GM10847 (cell line): ENCODE measurements around the gene INPP4A.

Experiments
- POLR2A ChIP-seq: IDR thresholded peaks from 2 replicates; pipeline ENCODE4 v1.6.1; 2011; ENCODE audit not compliant: insufficient read length; ENCODE audit errors: extremely low read depth

INPP4A gene

GRCh38 chr2:98578231-98578630 lies 133.6 kb downstream of the INPP4A start:
- no peak for TF ChIP-seq POLR2A

DNA sequence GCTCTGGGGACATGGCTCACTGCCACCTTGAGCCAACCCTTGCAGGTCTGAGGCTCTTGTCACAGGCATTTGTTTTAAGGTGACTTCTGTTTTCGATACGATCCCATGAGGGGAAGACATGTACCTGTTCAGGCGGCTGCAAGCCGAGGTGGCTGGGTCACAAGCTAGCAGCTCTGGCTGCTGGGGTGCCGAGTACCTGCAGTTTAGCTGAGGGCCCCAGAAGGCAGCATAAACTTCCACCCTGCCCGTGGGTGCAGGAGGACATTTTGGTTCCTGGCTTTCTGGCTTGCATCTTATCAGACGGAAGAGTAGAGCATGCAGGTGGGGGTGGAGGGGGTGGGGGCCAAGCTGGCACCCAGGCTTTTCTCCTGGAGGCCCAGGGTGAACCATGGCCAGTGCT lies 135.3 kb downstream of the INPP4A start:
- TF ChIP-seq POLR2A = no peak

DNA sequence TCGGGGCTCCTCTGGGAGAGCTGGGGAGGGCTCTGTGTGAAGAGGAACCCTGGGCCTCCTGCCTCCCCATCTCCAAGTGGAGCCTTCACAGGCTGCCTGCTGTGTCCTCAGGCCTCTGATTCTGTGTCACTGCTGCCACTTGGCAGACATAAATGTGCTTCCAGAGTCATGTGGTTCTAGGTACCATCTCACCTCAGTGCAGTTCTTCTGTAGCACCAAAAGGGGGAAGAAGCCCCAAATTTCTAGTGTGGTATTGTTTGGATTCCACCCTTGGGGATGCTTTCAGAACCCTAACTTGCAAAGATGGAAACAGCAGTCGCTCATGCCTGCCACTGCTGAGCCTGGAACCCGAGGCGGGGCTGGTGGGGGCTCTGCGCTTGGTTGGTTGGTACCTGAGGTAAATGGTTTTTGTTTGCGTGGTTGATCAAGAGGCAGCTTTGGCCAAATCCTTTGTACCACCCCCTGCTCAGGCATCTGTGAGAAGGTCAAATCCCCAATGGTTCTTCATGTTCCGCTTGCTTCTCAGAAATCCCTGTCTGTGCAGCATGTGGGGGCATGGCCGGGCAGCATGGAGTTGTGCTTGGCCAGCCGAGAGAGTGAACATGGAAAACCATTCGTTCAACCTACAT lies 136.1 kb downstream of the INPP4A start:
- TF ChIP-seq POLR2A = no peak

GRCh38 chr2:98582523-98582922 lies 137.9 kb downstream of the INPP4A start:
- no peak for TF ChIP-seq POLR2A

DNA sequence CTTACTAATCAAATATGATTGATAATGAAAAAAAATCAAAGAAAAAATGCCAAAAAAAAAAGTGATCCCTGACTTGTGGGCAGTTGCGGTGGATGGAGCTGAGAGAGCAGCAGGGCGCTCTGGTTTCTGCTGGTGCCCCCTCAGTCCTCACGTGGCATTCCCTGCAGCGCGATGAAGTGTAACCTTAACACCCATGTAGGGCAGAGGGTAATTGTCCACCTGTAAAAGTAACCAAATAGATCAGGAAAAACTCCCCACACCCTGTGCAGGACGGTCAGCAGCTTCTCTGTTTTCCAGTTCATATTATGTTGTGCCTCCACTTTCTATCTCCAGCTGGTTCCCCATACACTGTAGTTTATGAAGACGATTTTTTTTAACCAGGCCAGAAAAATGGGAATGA lies 138.6 kb downstream of the INPP4A start:
- TF ChIP-seq POLR2A = no peak

- no peak for TF ChIP-seq POLR2A
Observed at GRCh38 chr2:98583816-98584618, 139.4 kb downstream of the INPP4A start.

- no peak for TF ChIP-seq POLR2A
Observed at GRCh38 chr2:98585386-98585785, 140.7 kb downstream of the INPP4A start.

DNA sequence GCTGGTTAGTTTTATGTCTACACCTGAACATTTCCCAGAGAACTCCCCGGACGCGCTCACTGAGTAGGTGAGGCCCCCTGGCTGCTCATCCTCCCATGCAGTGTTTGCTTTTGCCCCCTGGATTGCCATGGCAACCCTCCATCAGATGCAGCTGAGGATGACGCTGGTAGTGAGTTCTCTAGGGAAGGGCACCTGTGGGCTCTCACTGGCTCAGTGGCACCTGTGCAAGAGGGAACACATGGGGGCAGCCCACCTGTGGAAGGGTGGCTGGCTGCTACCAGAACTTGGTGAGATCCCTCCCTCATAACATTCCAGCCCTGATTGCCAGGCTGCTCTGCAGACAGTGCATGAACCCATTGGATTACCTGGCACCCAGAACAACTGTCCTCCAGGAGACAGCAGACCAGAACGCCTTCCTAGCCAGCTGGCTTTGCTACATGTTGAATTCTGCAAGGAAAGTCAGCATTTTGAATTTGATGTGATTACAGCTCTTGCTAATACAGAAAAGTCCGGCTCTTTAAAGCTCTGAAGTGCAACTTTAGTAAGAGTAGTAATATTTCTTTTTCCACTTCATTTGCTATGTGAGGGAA lies 142.0 kb downstream of the INPP4A start:
- TF ChIP-seq POLR2A = no peak

- no peak for TF ChIP-seq POLR2A
Observed at GRCh38 chr2:98588880-98589431, 144.3 kb downstream of the INPP4A start.

- no peak for TF ChIP-seq POLR2A
Observed at GRCh38 chr2:98589489-98589888, 144.8 kb downstream of the INPP4A start.

GRCh38 chr2:98592565-98592964 lies 147.9 kb downstream of the INPP4A start:
- no peak for TF ChIP-seq POLR2A

DNA sequence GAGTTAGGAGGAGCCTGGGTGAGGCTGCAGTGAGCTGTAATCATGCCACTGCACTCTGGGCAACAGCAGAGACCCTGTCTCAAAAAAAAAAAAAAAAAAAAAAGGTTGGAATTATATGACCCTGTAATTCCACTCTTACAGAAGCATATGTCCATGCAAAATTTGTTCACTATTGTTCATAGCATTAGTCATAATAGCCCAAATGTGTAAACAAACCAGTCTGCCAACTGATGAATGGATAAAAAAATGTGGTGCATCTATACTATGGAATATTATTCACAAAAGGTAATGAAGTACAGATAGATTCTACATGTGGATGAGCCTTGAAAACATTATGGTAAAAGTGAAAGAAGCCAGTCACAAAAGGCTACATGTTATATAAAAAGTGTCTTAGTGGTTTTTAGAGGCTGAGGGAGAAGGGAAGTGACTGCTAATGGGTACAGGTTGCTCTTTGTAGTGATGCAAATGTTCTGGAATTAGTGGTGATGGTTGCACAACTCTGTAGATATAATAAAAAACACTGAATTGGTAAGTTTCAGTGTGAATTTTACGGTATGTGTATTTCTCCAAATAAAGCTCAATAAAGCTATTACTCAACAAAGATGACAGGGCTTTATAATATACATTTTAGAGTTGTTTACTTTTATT lies 154.2 kb downstream of the INPP4A start:
- no peak for TF ChIP-seq POLR2A

- no peak for TF ChIP-seq POLR2A
Observed at GRCh38 chr2:98601532-98602132, 157.0 kb downstream of the INPP4A start.

- TF ChIP-seq POLR2A = no peak
Observed at GRCh38 chr2:98604547-98604946, 159.9 kb downstream of the INPP4A start.

DNA sequence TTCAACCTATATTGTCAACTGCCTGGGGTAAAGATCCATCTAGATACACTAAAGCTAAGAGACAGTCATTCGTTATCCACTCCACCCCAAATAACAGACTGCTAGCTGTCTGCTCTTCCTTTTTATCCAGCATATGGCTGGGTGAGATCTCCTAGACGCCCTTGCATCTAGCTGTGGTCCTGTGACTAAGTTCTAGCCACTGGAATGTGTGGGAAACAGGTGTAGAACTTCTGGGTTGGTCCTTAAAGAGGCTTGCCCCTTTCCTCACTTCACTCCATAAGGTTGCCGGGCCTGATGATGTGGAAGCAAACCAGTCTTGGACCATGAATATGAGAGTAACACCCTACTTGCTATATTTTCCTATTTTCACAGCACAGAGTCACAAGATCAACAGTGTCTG lies 160.4 kb downstream of the INPP4A start:
- TF ChIP-seq POLR2A = no peak
